Measurements from ENCODE around the gene TIMP2. TPM values are rescaled to one million over a fixed set of nuclear protein-coding genes. Genes with fewer than 3 reads are reported as not detected.
A peak's percentile ranks its signal among the peaks of the same experiment; 100 is the strongest.

TIMP2 gene, protein sequence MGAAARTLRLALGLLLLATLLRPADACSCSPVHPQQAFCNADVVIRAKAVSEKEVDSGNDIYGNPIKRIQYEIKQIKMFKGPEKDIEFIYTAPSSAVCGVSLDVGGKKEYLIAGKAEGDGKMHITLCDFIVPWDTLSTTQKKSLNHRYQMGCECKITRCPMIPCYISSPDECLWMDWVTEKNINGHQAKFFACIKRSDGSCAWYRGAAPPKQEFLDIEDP
- total RNA-seq (116 TPM), polyA plus RNA-seq (395 TPM)

DNA sequence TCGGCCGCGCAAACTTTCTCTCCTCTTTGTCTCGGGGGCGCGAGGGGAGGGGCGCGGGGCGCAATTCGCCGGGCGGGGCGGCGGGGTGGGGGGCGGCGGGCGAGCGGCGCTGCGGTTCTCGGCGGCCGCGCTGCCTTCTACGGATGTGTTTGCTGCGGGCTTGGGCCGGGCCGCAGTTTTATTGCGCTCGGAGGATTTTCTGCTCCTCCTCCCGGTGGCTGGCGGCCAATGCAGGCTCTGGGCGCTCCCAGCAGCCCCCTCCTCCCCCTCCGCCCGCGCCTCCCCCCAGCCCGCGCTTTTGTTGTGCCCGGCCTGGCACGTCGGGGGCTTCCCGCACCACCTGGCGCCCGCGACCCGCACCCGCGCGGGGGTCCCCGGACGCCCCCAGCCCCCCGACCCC is at the start of gene TIMP2:
TIMP2 (minus strand) TSS at position 154 of the 400 bp plus-strand sequence. CDS start 299 bp downstream, outside the sequence.
- WGBS = under 1% methylated on average over 52 of the region's 52 CpGs
- Histone ChIP-seq H3K4me3 (ENCODE audit: low read depth, low read length) (peak within 1 kb of the TSS; percentile 88), H3K27ac (ENCODE audit: low read depth) (peak within 1 kb of the TSS; percentile 95), H3K36me3 (ENCODE audit: insufficient read depth) (no peaks in the 10 kb centered on the region), H3K4me1 (ENCODE audit: insufficient read depth) (no peaks in the 10 kb centered on the region)
- no peak for DNase-seq (ENCODE audit: extremely low spot score)

DNA sequence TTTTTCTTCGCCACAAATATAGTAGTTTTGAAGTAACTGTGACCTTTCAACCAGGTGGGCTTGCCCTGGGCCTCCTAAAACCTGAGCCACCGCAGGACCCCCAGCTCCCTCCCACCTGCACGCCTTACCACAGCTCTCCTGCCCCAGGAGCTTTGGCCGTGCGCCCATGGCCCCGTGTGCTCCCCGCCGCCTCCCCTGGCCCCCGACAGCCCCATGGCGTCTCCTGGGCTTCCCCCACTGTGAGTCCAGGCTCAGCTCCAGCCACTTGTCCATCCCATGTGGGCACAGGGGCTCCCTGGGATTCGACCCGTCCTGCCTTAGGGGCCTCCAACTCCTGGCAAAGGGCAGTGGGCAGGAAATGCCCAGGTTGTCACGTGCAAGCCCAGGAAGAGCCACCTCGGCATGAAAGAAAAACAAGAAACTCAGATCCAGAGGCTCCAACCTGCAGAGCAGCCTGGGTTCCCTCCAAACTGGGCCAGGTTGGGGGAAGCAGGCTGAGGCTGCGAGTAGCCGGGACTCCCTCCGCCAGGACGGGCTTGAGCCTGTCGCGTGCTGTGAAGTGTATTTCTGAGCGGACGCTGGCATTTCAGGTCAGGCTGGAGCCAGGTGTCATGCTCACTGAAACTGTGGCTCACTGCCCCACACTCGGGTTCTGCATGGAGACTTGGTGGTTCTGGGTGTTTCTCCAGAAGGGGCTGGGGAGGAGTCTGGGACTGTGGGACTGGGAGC is 48.8 kb upstream of the TIMP2 start:
- WGBS = 77% methylated on average over 23 of the region's 23 CpGs
- Histone ChIP-seq H3K27ac (ENCODE audit: low read depth) (no peak overlapping the region), H3K4me3 (ENCODE audit: low read depth, low read length) (no peak overlapping the region), H3K4me1 (ENCODE audit: insufficient read depth) (no peaks in the 10 kb centered on the region), H3K36me3 (ENCODE audit: insufficient read depth) (no peaks in the 10 kb centered on the region)
- DNase-seq (ENCODE audit: extremely low spot score) = no peak

DNA sequence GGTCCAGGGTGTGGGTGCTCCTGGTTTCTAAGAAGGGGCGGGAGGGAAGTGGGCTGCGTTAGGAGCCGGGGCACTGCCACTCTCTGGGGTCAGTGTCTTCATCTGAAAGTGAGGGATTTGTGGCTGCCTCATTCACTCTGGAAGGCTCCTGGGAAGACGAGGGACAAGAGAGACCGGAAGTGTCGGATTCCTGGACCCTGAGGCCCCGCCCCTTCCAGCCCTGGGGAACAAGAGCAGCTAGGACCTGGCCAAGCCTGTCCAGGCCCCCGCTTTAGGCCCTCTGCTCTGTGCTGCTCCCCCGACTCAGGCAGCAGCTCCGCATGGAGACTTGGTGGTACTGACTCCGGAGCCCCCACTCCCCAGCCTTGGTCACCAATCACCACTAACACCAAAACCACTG is 48.0 kb upstream of the TIMP2 start:
- 69% methylated on average over 11 of the region's 11 CpGs for WGBS
- no peaks in the 10 kb centered on the region for H3K4me1 ChIP-seq (ENCODE audit: insufficient read depth)
- H3K36me3 ChIP-seq (ENCODE audit: insufficient read depth) = no peaks in the 10 kb centered on the region
- no peak overlapping the region for H3K27ac ChIP-seq (ENCODE audit: low read depth)
- DNase-seq (ENCODE audit: extremely low spot score) = no peak
- H3K4me3 ChIP-seq (ENCODE audit: low read depth, low read length) = no peak overlapping the region

DNA sequence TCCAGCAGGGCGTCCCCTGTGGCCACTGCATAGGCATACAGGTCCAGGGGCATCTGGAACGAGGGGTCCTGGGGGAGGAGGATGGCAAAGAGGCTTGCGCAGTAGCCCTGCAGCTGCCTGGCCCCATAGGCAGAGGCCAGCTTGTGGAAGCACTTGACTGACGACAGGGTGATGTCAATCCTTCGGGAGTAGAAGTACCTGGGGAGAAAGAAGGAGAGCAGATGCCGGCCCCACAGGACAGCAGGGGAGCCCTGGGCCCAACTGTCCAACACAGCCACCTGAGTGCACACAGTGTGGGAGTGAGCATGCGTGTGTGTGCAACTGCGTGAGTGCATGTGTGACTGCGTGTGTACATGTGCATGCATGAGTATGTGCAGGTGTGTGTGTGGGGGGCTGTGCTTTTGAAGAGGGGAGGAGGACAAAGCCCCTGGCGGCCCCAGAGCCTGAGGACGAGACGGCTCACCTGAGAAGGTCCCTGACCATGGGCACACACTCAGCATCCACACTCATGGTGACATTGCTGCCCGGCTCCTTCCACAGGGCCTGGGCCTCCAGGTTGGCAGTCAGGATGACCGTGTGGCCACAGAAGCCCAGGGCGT is 47.4 kb upstream of the TIMP2 start:
- Histone ChIP-seq H3K4me1 (ENCODE audit: insufficient read depth) (no peaks in the 10 kb centered on the region), H3K27ac (ENCODE audit: low read depth) (no peak overlapping the region)
- WGBS = 92% methylated on average over 15 of the region's 15 CpGs

DNA sequence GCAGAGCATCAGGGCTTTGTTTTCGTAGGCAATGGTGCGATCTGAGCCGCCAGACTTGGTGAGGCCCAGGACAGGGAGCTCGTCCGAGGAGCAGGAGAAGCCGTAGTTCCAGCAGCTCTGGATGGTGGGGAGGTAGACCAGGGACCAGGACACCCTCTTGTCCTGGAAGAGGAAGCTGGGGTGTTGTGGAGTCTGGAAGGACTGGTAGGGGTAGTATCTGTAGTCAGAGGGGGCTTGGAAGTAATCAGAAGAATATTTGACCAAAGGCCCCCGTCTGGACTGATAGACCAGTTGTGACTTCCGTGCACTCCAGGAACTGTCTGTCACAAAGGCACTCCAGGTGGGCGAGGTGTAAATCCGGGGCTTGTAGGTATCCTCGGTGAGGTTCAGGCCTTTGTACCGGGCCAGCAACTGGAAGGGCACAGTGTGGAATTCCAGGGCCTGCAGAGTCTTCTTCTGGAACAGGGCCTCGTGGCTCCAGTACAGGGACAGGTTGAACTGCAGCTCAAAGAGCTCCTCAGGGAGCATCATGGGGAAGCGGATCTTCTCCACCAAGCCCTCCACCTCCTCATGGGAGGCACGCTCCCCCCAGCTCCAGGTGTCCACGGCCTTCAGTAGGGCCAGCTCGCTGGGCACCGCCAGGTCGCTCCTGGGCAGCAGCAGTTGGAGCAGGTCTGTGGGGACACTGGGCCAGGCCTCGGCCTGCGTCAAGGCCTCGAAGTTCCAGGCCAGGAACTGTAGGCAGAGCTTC is 46.7 kb upstream of the TIMP2 start:
- 84% methylated on average over 22 of the region's 22 CpGs for WGBS
- no peak overlapping the region for H3K4me3 ChIP-seq (ENCODE audit: low read depth, low read length)
- H3K4me1 ChIP-seq (ENCODE audit: insufficient read depth) = no peaks in the 10 kb centered on the region
- no peak for DNase-seq (ENCODE audit: extremely low spot score)
- H3K27ac ChIP-seq (ENCODE audit: low read depth) = no peak overlapping the region
- no peaks in the 10 kb centered on the region for H3K36me3 ChIP-seq (ENCODE audit: insufficient read depth)

More for the DNA sequence above, 47.4 kb upstream of the TIMP2 start:
- H3K4me3 ChIP-seq (ENCODE audit: low read depth, low read length) = no peak overlapping the region
- no peak for DNase-seq (ENCODE audit: extremely low spot score)
- H3K36me3 ChIP-seq (ENCODE audit: insufficient read depth) = no peaks in the 10 kb centered on the region

DNA sequence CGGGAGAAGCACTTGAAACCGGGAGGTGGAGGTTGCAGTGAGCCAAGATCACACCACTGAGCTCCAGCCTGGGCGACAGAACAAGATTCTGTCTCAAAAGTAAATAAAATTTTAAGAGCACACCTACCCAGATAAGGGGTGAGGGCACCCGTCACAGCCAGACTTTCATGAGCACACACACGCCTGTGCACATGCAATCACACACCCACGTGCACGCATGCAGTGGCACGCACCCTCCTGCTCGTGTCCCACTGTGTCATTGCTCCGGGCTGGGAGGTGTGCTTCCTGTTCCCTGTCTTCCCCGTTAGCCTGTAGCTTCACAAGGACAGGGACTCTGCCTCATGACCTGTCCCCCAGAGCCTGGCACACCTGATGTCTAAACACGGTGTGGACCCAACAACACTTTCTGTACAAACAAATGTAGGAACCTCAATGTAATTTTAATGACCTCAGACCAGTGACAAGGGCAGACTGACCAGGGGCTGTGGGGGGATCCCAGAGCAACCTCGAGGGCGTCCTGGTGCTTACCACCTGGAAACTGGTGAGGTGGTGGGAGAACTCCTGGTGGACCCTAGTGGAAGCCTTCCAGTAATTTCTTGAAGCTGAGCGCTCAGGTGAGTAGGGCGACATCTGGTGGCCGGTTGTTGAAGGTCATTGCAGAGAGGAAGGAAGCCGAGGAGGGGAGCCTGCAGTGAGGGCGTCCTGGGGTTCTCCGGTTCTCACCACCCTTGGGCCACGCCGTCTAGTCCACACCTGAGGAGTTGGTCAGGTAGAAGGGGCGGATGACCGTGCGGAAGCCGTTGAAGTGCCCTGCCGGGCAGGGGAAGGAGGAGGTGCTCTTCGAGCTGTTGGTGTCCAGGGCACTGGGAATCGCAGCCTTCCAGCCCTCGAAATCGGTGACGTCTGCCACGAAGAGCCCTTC is 45.9 kb upstream of the TIMP2 start:
- WGBS = 37% methylated on average over 33 of the region's 33 CpGs
- H3K4me3 ChIP-seq (ENCODE audit: low read depth, low read length) = no peak overlapping the region
- no peak for DNase-seq (ENCODE audit: extremely low spot score)
- H3K36me3 ChIP-seq (ENCODE audit: insufficient read depth) = no peaks in the 10 kb centered on the region
- H3K27ac ChIP-seq (ENCODE audit: low read depth) = no peak overlapping the region
- H3K4me1 ChIP-seq (ENCODE audit: insufficient read depth) = no peaks in the 10 kb centered on the region

DNA sequence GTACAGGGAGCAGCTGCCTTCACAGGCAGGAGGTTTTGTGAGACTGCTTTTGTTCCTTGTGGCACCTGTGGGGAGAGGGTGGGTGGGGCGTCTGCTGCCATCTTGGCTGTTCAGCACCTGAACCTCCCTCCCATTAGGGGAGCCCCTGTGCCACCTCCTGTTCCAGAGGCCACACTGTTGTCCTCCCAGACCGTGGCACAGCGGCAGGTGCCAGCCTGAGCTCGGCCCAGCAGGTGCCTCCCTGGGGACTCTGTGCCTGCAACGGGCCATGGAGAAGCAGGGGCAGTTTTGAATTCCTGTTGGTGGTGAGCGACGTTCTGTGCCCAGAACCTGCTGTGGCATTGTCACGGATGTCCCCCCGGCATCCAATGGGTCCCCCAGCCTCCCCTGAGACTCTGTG is 44.7 kb upstream of the TIMP2 start:
- no peak for DNase-seq (ENCODE audit: extremely low spot score)
- H3K4me3 ChIP-seq (ENCODE audit: low read depth, low read length) = no peak overlapping the region
- no peak overlapping the region for H3K27ac ChIP-seq (ENCODE audit: low read depth)
- no peaks in the 10 kb centered on the region for H3K4me1 ChIP-seq (ENCODE audit: insufficient read depth)
- WGBS = 95% methylated on average over 9 of the region's 9 CpGs
- H3K36me3 ChIP-seq (ENCODE audit: insufficient read depth) = no peaks in the 10 kb centered on the region

DNA sequence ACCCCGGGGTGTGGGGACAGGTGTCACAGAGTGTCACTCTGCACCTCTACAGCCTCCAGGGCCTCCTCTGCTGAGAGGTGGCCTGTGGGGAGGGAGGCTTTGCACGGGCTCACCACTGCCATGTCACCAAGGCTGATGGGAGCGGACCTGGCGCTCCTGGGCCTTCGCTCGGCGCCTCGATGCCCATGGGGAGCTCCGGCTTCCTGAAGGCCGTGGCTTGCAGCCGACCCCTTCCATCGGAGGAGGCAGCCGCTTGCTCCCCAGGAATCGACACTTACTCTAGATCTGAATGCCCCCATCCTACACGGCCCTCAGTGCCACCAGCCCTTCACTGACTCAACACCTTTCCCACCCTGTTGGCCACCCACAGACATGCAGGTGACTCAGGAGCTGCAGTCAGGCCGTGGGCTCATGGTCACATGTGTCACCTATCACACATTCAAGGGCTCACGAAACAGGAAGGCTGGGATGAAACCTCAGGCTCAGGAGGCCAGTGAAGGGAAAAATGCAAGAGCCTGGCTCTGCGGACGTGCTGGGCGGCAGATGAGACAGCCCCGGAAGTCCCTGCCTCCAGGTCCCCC is 42.7 kb upstream of the TIMP2 start:
- H3K4me1 ChIP-seq (ENCODE audit: insufficient read depth) = no peaks in the 10 kb centered on the region
- H3K27ac ChIP-seq (ENCODE audit: low read depth) = no peak overlapping the region
- no peak for DNase-seq (ENCODE audit: extremely low spot score)
- no peaks in the 10 kb centered on the region for H3K36me3 ChIP-seq (ENCODE audit: insufficient read depth)
- H3K4me3 ChIP-seq (ENCODE audit: low read depth, low read length) = no peak overlapping the region
- 93% methylated on average over 21 of the region's 21 CpGs for WGBS

DNA sequence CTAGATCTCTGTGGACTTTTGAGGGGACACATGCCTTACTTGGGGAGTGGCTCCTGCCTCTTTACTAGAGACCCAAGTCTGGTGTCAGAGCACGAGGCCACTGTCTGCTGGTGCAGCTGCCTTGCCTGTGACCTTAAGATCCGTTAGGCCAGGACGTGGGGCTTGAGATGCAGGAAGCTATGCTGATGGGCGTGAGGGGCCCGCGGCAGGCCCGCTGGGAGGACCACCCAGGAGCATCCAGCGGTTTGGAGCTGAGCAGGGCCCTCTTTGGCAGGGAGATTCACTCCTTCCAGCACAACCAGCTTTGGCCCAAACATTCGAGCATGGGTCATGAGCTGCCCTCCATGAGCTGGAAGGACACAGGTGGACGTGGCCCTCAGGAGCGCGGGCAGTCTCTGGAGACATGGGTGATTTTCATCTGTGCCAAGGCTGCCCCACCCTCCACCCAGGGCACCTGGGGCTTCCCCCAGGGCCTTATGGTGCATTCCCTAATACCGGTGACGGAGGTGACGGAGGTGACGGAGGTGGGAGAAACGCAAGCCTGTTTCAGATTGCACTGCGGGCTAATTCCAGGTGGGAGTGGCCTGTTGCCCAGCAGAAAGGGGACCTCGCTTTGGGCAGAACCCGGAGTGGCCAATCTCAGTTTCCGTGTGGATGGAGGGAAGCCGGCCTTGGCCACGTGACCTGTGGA is 41.9 kb upstream of the TIMP2 start:
- H3K4me3 ChIP-seq (ENCODE audit: low read depth, low read length) = no peak overlapping the region
- H3K4me1 ChIP-seq (ENCODE audit: insufficient read depth) = no peaks in the 10 kb centered on the region
- DNase-seq (ENCODE audit: extremely low spot score) = no peak
- 80% methylated on average over 23 of the region's 23 CpGs for WGBS
- no peaks in the 10 kb centered on the region for H3K36me3 ChIP-seq (ENCODE audit: insufficient read depth)
- H3K27ac ChIP-seq (ENCODE audit: low read depth) = no peak overlapping the region

DNA sequence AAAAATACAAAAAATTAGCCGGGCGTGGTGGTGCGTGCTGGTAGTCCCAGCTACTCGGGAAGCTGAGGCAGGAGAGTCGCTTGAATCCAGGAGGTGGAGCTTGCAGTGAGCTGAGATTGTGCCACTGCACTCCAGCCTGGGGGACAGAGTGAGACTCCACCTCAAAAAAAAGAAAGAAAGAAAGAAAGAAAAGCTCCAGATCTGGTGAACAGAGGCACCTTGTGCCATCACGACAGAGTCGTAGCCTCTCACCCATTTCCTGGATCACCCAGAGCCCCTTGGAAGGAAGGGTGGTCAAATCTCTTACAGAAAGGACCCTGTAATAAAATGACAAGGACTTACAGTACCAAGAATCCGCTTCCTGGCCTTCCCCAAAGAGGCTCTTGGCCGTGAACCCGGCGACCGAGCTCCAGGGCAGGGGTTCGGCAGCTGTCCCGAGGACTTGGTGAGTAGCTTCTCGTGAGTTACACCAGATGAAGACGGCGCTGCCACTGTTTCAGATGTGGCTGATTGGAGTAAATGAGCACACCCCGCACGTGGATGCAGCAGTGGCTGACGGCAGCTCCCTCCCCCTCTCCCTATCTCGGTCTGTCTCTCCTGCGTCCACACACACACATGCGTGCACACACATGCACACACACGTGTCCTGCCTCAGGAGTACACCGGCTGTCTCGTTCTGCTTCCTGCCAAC is 41.1 kb upstream of the TIMP2 start:
- no peaks in the 10 kb centered on the region for H3K4me1 ChIP-seq (ENCODE audit: insufficient read depth)
- no peak for DNase-seq (ENCODE audit: extremely low spot score)
- no peak overlapping the region for H3K4me3 ChIP-seq (ENCODE audit: low read depth, low read length)
- WGBS = 79% methylated on average over 26 of the region's 26 CpGs
- no peaks in the 10 kb centered on the region for H3K36me3 ChIP-seq (ENCODE audit: insufficient read depth)
- no peak overlapping the region for H3K27ac ChIP-seq (ENCODE audit: low read depth)

DNA sequence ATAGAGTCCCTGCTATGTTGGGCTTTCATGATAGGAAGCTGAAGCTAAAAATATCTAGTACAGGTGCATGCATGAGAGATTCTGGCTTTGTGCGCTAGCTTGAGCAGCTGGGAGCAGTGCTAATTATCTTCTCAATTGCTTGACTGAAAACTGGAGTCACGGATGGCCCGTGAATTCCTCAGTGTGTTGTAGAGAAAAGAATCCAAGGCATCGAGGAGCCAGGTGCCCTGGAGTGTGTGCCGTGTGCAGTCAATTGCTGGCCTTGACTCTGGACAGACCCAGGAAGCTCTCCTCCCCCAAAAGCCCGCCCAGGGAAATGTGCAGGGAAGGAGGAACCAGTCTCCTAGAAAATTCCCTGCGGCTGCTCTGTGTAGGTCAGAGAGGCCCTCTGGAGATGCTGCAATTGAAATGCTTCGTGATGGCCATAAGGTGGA is 40.3 kb upstream of the TIMP2 start:
- Histone ChIP-seq H3K4me1 (ENCODE audit: insufficient read depth) (no peaks in the 10 kb centered on the region), H3K27ac (ENCODE audit: low read depth) (no peak overlapping the region), H3K4me3 (ENCODE audit: low read depth, low read length) (no peak overlapping the region), H3K36me3 (ENCODE audit: insufficient read depth) (no peaks in the 10 kb centered on the region)
- WGBS = 84% methylated on average over 8 of the region's 8 CpGs
- DNase-seq (ENCODE audit: extremely low spot score) = no peak

DNA sequence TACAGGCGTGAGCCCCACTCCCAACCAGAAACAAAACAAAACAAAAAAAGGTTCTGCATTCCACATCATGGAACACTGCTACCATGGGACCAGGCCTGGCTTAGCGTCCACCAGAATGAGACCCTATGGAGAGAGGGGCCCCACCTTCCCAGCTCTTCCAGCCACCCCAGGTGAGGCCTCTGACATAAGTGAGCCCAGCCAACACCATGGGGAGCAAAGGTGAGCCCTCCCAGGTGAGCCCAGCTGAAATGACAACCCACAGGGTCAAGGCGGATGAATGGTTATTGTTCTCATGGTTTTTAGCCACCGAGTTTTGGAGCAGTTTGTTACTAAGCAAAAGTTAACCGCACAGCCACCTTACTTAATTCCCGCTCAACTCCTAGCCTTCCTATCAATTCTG is 38.2 kb upstream of the TIMP2 start:
- Histone ChIP-seq H3K27ac (ENCODE audit: low read depth) (no peak overlapping the region), H3K4me1 (ENCODE audit: insufficient read depth) (no peaks in the 10 kb centered on the region), H3K4me3 (ENCODE audit: low read depth, low read length) (no peak overlapping the region), H3K36me3 (ENCODE audit: insufficient read depth) (no peaks in the 10 kb centered on the region)
- 94% methylated on average over 6 of the region's 6 CpGs for WGBS
- no peak for DNase-seq (ENCODE audit: extremely low spot score)
